Astrocyte (in vitro differentiated cells and primary cell): ENCODE data around the gene AQP12A. TPM values are rescaled to one million over a fixed set of nuclear protein-coding genes. Genes with fewer than 3 reads are reported as not detected.

Source experiments
- DNase-seq: peaks from one replicate; pipeline ENCODE4 v3.0.0-alpha.2; 2010; ENCODE audit warnings: low read depth
- FAIRE-seq: peaks from 2 replicates; lab custom pipeline; 2011; peaks lifted over from hg19 to GRCh38; lab: Jason Lieb, UNC
- H2AFZ ChIP-seq: 2 replicates; pipeline ENCODE4 v1.6.0; 2012; ENCODE audit warnings: low read depth, low read length, inconsistent platforms
- H3K27ac ChIP-seq: 2 replicates; pipeline ENCODE4 v1.5.1; 2011; ENCODE audit warnings: low read depth, low read length, inconsistent platforms
- H3K27me3 ChIP-seq: 2 replicates; pipeline ENCODE4 v1.6.0; 2011; ENCODE audit warnings: low read length, inconsistent platforms; ENCODE audit not compliant: insufficient read depth
- H3K36me3 ChIP-seq: 2 replicates; pipeline ENCODE4 v1.5.1; 2011; ENCODE audit warnings: low read length, inconsistent platforms; ENCODE audit not compliant: insufficient read depth
- H3K4me1 ChIP-seq: 2 replicates; pipeline ENCODE4 v1.5.1; 2011; ENCODE audit warnings: low read length, inconsistent platforms; ENCODE audit not compliant: insufficient read depth
- H3K4me2 ChIP-seq: 2 replicates; pipeline ENCODE4 v1.6.0; 2012; ENCODE audit warnings: low read length, inconsistent platforms
- H3K4me3 ChIP-seq: 2 replicates; pipeline ENCODE4 v1.5.1; 2011; ENCODE audit warnings: low read depth, mild to moderate bottlenecking, low read length, inconsistent platforms; ENCODE audit not compliant: insufficient read depth
- H3K79me2 ChIP-seq: 2 replicates; pipeline ENCODE4 v1.6.0; 2012; ENCODE audit warnings: mild to moderate bottlenecking, low read length, inconsistent platforms; ENCODE audit not compliant: insufficient read depth
- H3K9ac ChIP-seq: 2 replicates; pipeline ENCODE4 v1.6.0; 2012; ENCODE audit warnings: mild to moderate bottlenecking, low read length, inconsistent platforms
- H3K9me3 ChIP-seq: 2 replicates; pipeline ENCODE4 v1.5.1; 2012; ENCODE audit warnings: low read depth, mild to moderate bottlenecking, low read length, inconsistent platforms; ENCODE audit not compliant: insufficient read depth
- H4K20me1 ChIP-seq: 2 replicates; pipeline ENCODE4 v1.6.0; 2012; ENCODE audit warnings: low read length, inconsistent platforms; ENCODE audit not compliant: insufficient read depth
- H3K27ac Mint-ChIP-seq: one replicate; pipeline ENCODE4 v1.8.0; 2021; ENCODE audit warnings: mild to moderate bottlenecking, mixed read lengths; ENCODE audit not compliant: unreplicated experiment
- H3K27me3 Mint-ChIP-seq: one replicate; pipeline ENCODE4 v1.8.0; 2021; ENCODE audit warnings: low read depth, mixed read lengths; ENCODE audit not compliant: unreplicated experiment
- H3K36me3 Mint-ChIP-seq: one replicate; pipeline ENCODE4 v1.8.0; 2021; ENCODE audit warnings: low read depth, mixed read lengths; ENCODE audit not compliant: unreplicated experiment
- H3K4me1 Mint-ChIP-seq: one replicate; pipeline ENCODE4 v1.8.0; 2021; ENCODE audit warnings: low read depth, mixed read lengths; ENCODE audit not compliant: unreplicated experiment
- H3K4me3 Mint-ChIP-seq: one replicate; pipeline ENCODE4 v1.8.0; 2021; ENCODE audit warnings: mild to moderate bottlenecking, moderate library complexity, mixed read lengths; ENCODE audit not compliant: unreplicated experiment
- H3K9me3 Mint-ChIP-seq: one replicate; pipeline ENCODE4 v1.8.0; 2021; ENCODE audit warnings: mild to moderate bottlenecking, mixed read lengths; ENCODE audit not compliant: unreplicated experiment
- CTCF ChIP-seq: IDR thresholded peaks from 2 replicates; pipeline ENCODE4 v1.5.1; 2011; ENCODE audit warnings: low read depth, mild to moderate bottlenecking, inconsistent platforms, low read length, moderate library complexity; ENCODE audit not compliant: insufficient read depth
- EZH2 ChIP-seq: IDR thresholded peaks from 2 replicates; pipeline ENCODE4 v1.6.1; 2012; ENCODE audit warnings: mild to moderate bottlenecking, low read length, inconsistent platforms; ENCODE audit not compliant: insufficient read depth
- total RNA-seq: library from RNA; stranded (reverse); gene quantifications from 2 replicates; pipeline ENCODE4 v1.2.1, GENCODE V29; 2021

The AQP12A gene
- total RNA-seq, 1 donor from 2014 or later, result not detected

GRCh38 chr2:240731178-240731545 lies 39.5 kb downstream of the AQP12A start:
- Mint-ChIP-seq H3K4me3 (no peak overlapping the region), H3K27ac (no peak overlapping the region), H3K4me1 (peaks cover 1% of the 10 kb centered on the region), H3K36me3 (no peaks in the 10 kb centered on the region), H3K27me3 (peaks cover 32% of the 10 kb centered on the region), H3K9me3 (peaks cover 3% of the 10 kb centered on the region)
- FAIRE-seq (no peak), DNase-seq (no peak)
- H3K27me3 ChIP-seq, result peaks cover 2% of the 10 kb centered on the region
- no peak overlapping the region for H3K9ac ChIP-seq
- no peaks in the 10 kb centered on the region for H4K20me1 ChIP-seq
- no peaks in the 10 kb centered on the region for H3K79me2 ChIP-seq
- no peaks in the 10 kb centered on the region for H3K4me1 ChIP-seq
- no peaks in the 10 kb centered on the region for H3K36me3 ChIP-seq
- no peaks in the 10 kb centered on the region for H3K9me3 ChIP-seq
- no peak overlapping the region for H3K27ac ChIP-seq
- H3K4me2 ChIP-seq, result no peak overlapping the region
- TF ChIP-seq EZH2 (no peak), CTCF (no peak)
- no peak overlapping the region for H2AFZ ChIP-seq
- no peak overlapping the region for H3K4me3 ChIP-seq

GRCh38 chr2:240732184-240732583 lies 40.5 kb downstream of the AQP12A start:
- Histone ChIP-seq H2AFZ (no peak overlapping the region), H3K9me3 (no peaks in the 10 kb centered on the region), H3K27ac (no peak overlapping the region), H3K79me2 (no peaks in the 10 kb centered on the region), H3K4me3 (no peak overlapping the region), H3K4me1 (no peaks in the 10 kb centered on the region), H3K36me3 (no peaks in the 10 kb centered on the region), H4K20me1 (no peaks in the 10 kb centered on the region), H3K4me2 (no peak overlapping the region), H3K9ac (no peak overlapping the region), H3K27me3 (peaks cover 2% of the 10 kb centered on the region)
- no peak for TF ChIP-seq CTCF
- H3K27me3 Mint-ChIP-seq, result peaks cover 28% of the 10 kb centered on the region
- no peaks in the 10 kb centered on the region for H3K36me3 Mint-ChIP-seq
- H3K4me3 Mint-ChIP-seq, result no peak overlapping the region
- DNase-seq (no peak), FAIRE-seq (no peak)
- peaks cover 1% of the 10 kb centered on the region for H3K4me1 Mint-ChIP-seq
- no peak overlapping the region for H3K27ac Mint-ChIP-seq
- H3K9me3 Mint-ChIP-seq, result no peaks in the 10 kb centered on the region

GRCh38 chr2:240732911-240733622 lies 41.4 kb downstream of the AQP12A start:
- no peaks in the 10 kb centered on the region for H3K36me3 ChIP-seq
- TF ChIP-seq EZH2 (no peak), CTCF (no peak)
- H4K20me1 ChIP-seq, result no peaks in the 10 kb centered on the region
- H3K79me2 ChIP-seq, result no peaks in the 10 kb centered on the region
- no peak overlapping the region for H3K9ac ChIP-seq
- no peak overlapping the region for H3K4me3 ChIP-seq
- no peak for FAIRE-seq
- no peak overlapping the region for H3K27ac ChIP-seq
- H3K27ac Mint-ChIP-seq, result no peak overlapping the region
- H3K36me3 Mint-ChIP-seq, result no peaks in the 10 kb centered on the region
- H3K27me3 Mint-ChIP-seq, result peaks cover 22% of the 10 kb centered on the region
- H3K4me3 Mint-ChIP-seq, result no peak overlapping the region
- no peak overlapping the region for H2AFZ ChIP-seq
- H3K4me1 Mint-ChIP-seq, result peaks cover 1% of the 10 kb centered on the region
- H3K4me1 ChIP-seq, result no peaks in the 10 kb centered on the region
- H3K9me3 ChIP-seq, result no peaks in the 10 kb centered on the region
- no peaks in the 10 kb centered on the region for H3K9me3 Mint-ChIP-seq
- no peak for DNase-seq
- peaks cover 2% of the 10 kb centered on the region for H3K27me3 ChIP-seq
- no peak overlapping the region for H3K4me2 ChIP-seq
